SK-N-SH treated with all-trans-retinoic acid at 6 μM for 48 hours (cell line): ENCODE measurements around the gene DAB2IP.

Source experiments
- ARNTL ChIP-seq: fragments of 450-650 bp; formaldehyde crosslinking; IDR thresholded peaks from 2 replicates; pipeline ENCODE4 v1.5.0; 2020; ENCODE audit warnings: low read depth, mild to moderate bottlenecking, moderate library complexity, borderline replicate concordance
- GLIS3 ChIP-seq: fragments of 250-450 bp; sonication (Bioruptor Pico); IDR thresholded peaks from 2 replicates; pipeline ENCODE4 v1.5.0; 2020; ENCODE audit warnings: mild to moderate bottlenecking, moderate library complexity
- PATZ1 ChIP-seq: fragments of 250-450 bp; sonication (Bioruptor Pico); IDR thresholded peaks from 2 replicates; pipeline ENCODE4 v1.8.0; 2020; ENCODE audit warnings: mild to moderate bottlenecking, moderate library complexity, borderline replicate concordance
- RARB ChIP-seq: fragments of 250-450 bp; sonication (Bioruptor Pico); IDR thresholded peaks from 2 replicates; pipeline ENCODE4 v1.8.0; 2021; ENCODE audit warnings: mild to moderate bottlenecking, moderate library complexity
- TCF4 ChIP-seq: fragments of 250-450 bp; sonication (Bioruptor Pico); IDR thresholded peaks from 2 replicates; pipeline ENCODE4 v1.8.0; 2021; ENCODE audit warnings: mild to moderate bottlenecking, moderate library complexity, borderline replicate concordance
- TSHZ2 ChIP-seq: fragments of 250-450 bp; sonication (Bioruptor Pico); IDR thresholded peaks from 2 replicates; pipeline ENCODE4 v1.5.0; 2020; ENCODE audit warnings: mild to moderate bottlenecking, moderate library complexity
- ZC3H10 ChIP-seq: fragments of 250-450 bp; sonication (Bioruptor Pico); IDR thresholded peaks from 2 replicates; pipeline ENCODE4 v1.5.1; 2021; ENCODE audit warnings: mild to moderate bottlenecking, moderate library complexity
- ZFP30 ChIP-seq: fragments of 450-650 bp; formaldehyde crosslinking; IDR thresholded peaks from 2 replicates; pipeline ENCODE4 v1.5.0; 2022; ENCODE audit warnings: mild to moderate bottlenecking, moderate library complexity
- ZNF70 ChIP-seq: fragments of 450-650 bp; formaldehyde crosslinking; IDR thresholded peaks from 2 replicates; pipeline ENCODE4 v1.5.0; 2020; ENCODE audit warnings: mild to moderate bottlenecking, moderate library complexity
- ZNF8 ChIP-seq: fragments of 450-650 bp; formaldehyde crosslinking; IDR thresholded peaks from 2 replicates; pipeline ENCODE4 v1.5.0; 2020; ENCODE audit warnings: mild to moderate bottlenecking, moderate library complexity

GRCh38 chr9:121809356-121810050 lies 158.1 kb downstream of the DAB2IP start:
- TF ChIP-seq TCF4 (CRISPR knock-in tag) = no peak
- no peak for TF ChIP-seq ZFP30
- no peak for TF ChIP-seq ZNF8 (CRISPR knock-in tag)
- TF ChIP-seq RARB (CRISPR knock-in tag) = no peak
- no peak for TF ChIP-seq GLIS3 (CRISPR knock-in tag)
- TF ChIP-seq ZC3H10 (CRISPR knock-in tag) = no peak
- no peak for TF ChIP-seq ARNTL (CRISPR knock-in tag)
- no peak for TF ChIP-seq PATZ1 (CRISPR knock-in tag)
- TF ChIP-seq ZNF70 (CRISPR knock-in tag) = no peak
- no peak for TF ChIP-seq TSHZ2
